Stimulated activated CD4-positive, alpha-beta T cell treated with anti-CD3 and anti-CD28 coated beads, Interleukin-4, amount 100 ng/mL, for 4 hours (primary cell): ENCODE results near the gene RASIP1.

Experiments used
- DNase-seq, 2 experiments: peaks; one replicate each; pipeline ENCODE4 v3.0.0-alpha.2; 2020

The RASIP1 gene

GRCh38 chr19:48752496-48753365 is 12.3 kb upstream of the RASIP1 start, which contains the start of gene FUT1:
TSS of gene FUT1 (minus strand) at chr19:48752641. CDS start at chr19:48751281, 1,360 bp downstream.
- DNase-seq = no peak

- no peak for DNase-seq
Measured at GRCh38 chr19:48751845-48752495, 11.6 kb upstream of the RASIP1 start.

GRCh38 chr19:48750771-48751504 is 10.5 kb upstream of the RASIP1 start:
- DNase-seq = no peak

- no peak for DNase-seq
Measured at GRCh38 chr19:48750351-48750750, 9.9 kb upstream of the RASIP1 start.

GRCh38 chr19:48749571-48750198 is 9.3 kb upstream of the RASIP1 start:
- no peak for DNase-seq

- DNase-seq = peak; percentile 33 to 39
Measured at GRCh38 chr19:48746738-48747575, 6.5 kb upstream of the RASIP1 start, which contains the start of gene IZUMO1. TSS of gene IZUMO1 (minus strand) at chr19:48746909. CDS start at chr19:48745859, 1,050 bp downstream.

- no peak for DNase-seq
Measured at GRCh38 chr19:48746110-48746509, 5.7 kb upstream of the RASIP1 start.

- DNase-seq = peak; percentile 23 to 39
Measured at GRCh38 chr19:48745208-48745995, 5.0 kb upstream of the RASIP1 start.

- no peak for DNase-seq
Measured at GRCh38 chr19:48742096-48742495, 1.7 kb upstream of the RASIP1 start.

- peak in 1 of 2 experiments; percentile 39 for DNase-seq
Measured at GRCh38 chr19:48741129-48741999, 954 bp upstream of the RASIP1 start.

GRCh38 chr19:48739404-48740163 is 826 bp downstream of the RASIP1 start:
- no peak for DNase-seq

GRCh38 chr19:48738557-48739403 is 1.6 kb downstream of the RASIP1 start:
- DNase-seq = peak; percentile 86 to 96

- no peak for DNase-seq
Measured at GRCh38 chr19:48737360-48737998, 2.9 kb downstream of the RASIP1 start.

GRCh38 chr19:48735031-48735615 is 5.3 kb downstream of the RASIP1 start:
- DNase-seq = no peak

GRCh38 chr19:48734625-48735024 is 5.8 kb downstream of the RASIP1 start:
- DNase-seq = no peak

- DNase-seq = no peak
Measured at GRCh38 chr19:48731452-48731851, 9.0 kb downstream of the RASIP1 start.
